ENCODE results near the gene ITPK1.

The ITPK1 gene

GRCh38 chr14:93057586-93058280, 58.0 kb downstream of the ITPK1 start:
- no peak for DNase-seq

GRCh38 chr14:93056840-93057585, 58.7 kb downstream of the ITPK1 start:
- DNase-seq = no peak

GRCh38 chr14:93056166-93056839, 59.4 kb downstream of the ITPK1 start:
- no peak for DNase-seq

GRCh38 chr14:93055651-93056115, 60.0 kb downstream of the ITPK1 start:
- no peak for DNase-seq

GRCh38 chr14:93054876-93055275, 60.8 kb downstream of the ITPK1 start:
- no peak for DNase-seq

- no peak for DNase-seq
Observed at GRCh38 chr14:93054006-93054405, 61.7 kb downstream of the ITPK1 start.

- DNase-seq = no peak
Observed at GRCh38 chr14:93051600-93052546, 63.9 kb downstream of the ITPK1 start.

- no peak for DNase-seq
Observed at GRCh38 chr14:93050761-93051160, 65.0 kb downstream of the ITPK1 start.

- no peak for DNase-seq
Observed at GRCh38 chr14:93049867-93050331, 65.8 kb downstream of the ITPK1 start.

GRCh38 chr14:93049315-93049714, 66.4 kb downstream of the ITPK1 start:
- DNase-seq = no peak

GRCh38 chr14:93048843-93049242, 66.9 kb downstream of the ITPK1 start:
- DNase-seq = no peak

GRCh38 chr14:93047661-93048060, 68.1 kb downstream of the ITPK1 start:
- DNase-seq = no peak

GRCh38 chr14:93047157-93047556, 68.6 kb downstream of the ITPK1 start:
- no peak for DNase-seq

- DNase-seq = no peak
Observed at GRCh38 chr14:93046705-93047050, 69.0 kb downstream of the ITPK1 start.

GRCh38 chr14:93045965-93046704, 69.6 kb downstream of the ITPK1 start:
- no peak for DNase-seq

- no peak for DNase-seq
Observed at GRCh38 chr14:93045211-93045674, 70.5 kb downstream of the ITPK1 start.

- no peak for DNase-seq
Observed at GRCh38 chr14:93044556-93044955, 71.2 kb downstream of the ITPK1 start.

GRCh38 chr14:93044121-93044520, 71.6 kb downstream of the ITPK1 start:
- no peak for DNase-seq

- DNase-seq = no peak
Observed at GRCh38 chr14:93042968-93043940, 72.5 kb downstream of the ITPK1 start.

GRCh38 chr14:93041830-93042229, 73.9 kb downstream of the ITPK1 start:
- DNase-seq = no peak
